Fibroblast of lung (primary cell): ENCODE data around the gene FBXL17.

ENCODE experiments used
- EZH2 ChIP-seq: IDR thresholded peaks from 2 replicates; pipeline ENCODE4 v1.5.1; 2012; ENCODE audit warnings: low read length, control low read depth, mild to moderate bottlenecking; ENCODE audit errors: missing control alignments
- TF ChIP-seq, protein P1 (sequence below), 2 donors: IDR thresholded peaks in 1 of 2; conservative IDR thresholded peaks in 1 of 2; 1 replicate in 1 of 2; 2 replicates in 1 of 2; pipeline ENCODE4 v1.5.1; 2011 to 2012; ENCODE audit warnings: low read length in 2 of 2, control low read depth in 1 of 2, inconsistent platforms in 1 of 2, low read depth in 1 of 2, mild to moderate bottlenecking in 1 of 2

DNA sequence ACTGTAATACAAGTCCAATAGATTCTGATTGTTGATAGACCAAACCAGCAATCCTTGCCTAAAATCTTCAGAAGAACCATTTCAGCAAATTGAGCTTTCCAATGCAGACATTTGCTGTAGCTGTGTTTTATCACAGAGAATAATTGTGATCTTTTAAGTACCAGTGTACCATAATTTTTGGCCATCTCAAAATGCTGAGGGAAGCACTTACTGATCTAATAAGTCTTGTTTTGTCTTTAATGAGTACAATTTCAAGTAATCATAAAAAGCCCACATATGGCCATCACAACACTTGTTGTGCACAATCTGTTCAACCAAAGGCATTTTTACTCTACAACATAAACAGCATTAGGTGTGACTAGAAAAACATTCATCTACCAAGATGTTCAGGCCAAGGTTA lies 159.9 kb downstream of the FBXL17 start:
- TF ChIP-seq, protein P1, sequence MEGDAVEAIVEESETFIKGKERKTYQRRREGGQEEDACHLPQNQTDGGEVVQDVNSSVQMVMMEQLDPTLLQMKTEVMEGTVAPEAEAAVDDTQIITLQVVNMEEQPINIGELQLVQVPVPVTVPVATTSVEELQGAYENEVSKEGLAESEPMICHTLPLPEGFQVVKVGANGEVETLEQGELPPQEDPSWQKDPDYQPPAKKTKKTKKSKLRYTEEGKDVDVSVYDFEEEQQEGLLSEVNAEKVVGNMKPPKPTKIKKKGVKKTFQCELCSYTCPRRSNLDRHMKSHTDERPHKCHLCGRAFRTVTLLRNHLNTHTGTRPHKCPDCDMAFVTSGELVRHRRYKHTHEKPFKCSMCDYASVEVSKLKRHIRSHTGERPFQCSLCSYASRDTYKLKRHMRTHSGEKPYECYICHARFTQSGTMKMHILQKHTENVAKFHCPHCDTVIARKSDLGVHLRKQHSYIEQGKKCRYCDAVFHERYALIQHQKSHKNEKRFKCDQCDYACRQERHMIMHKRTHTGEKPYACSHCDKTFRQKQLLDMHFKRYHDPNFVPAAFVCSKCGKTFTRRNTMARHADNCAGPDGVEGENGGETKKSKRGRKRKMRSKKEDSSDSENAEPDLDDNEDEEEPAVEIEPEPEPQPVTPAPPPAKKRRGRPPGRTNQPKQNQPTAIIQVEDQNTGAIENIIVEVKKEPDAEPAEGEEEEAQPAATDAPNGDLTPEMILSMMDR (conservative IDR thresholded peaks at IDR 0.05 in 1 of 2, IDR thresholded peaks at IDR 0.05 in 1 of 2; ENCODE audit: low read depth in 1 of 2, low read length in 2 of 2) = no peak
- no peak for TF ChIP-seq EZH2
